ENCODE data around the gene HEG1.
"Not testable (repeated sequence)": the region's sequence is repeated elsewhere in the genome, so short reads cannot be mapped to it uniquely, and the experiment has no call there.

Gene HEG1

DNA sequence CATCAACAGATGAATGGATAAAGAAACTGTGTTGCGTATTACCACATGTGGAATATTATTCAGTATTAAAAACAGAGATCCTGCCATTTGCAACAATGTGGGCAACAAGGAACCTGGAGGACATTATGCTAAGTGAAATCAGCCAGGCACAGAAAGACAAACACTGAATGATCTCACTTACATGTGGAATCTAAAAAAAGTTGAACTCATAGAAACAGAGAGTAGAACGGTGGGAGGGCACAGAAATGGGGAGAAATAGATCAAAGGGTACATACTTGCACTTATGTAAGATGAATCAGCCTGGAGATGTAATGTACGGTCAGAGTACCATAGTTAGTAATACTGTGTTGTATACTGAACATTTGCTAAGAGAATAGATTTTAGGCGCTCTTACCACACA is 91.4 kb downstream of the HEG1 start:
- H3K4me3 ChIP-seq (ENCODE audit: low read depth, low read length) = no peak overlapping the region

- H3K4me3 ChIP-seq (ENCODE audit: low read depth, low read length) = no peak overlapping the region
Measured at GRCh38 chr3:124963755-124964154, 92.0 kb downstream of the HEG1 start.

DNA sequence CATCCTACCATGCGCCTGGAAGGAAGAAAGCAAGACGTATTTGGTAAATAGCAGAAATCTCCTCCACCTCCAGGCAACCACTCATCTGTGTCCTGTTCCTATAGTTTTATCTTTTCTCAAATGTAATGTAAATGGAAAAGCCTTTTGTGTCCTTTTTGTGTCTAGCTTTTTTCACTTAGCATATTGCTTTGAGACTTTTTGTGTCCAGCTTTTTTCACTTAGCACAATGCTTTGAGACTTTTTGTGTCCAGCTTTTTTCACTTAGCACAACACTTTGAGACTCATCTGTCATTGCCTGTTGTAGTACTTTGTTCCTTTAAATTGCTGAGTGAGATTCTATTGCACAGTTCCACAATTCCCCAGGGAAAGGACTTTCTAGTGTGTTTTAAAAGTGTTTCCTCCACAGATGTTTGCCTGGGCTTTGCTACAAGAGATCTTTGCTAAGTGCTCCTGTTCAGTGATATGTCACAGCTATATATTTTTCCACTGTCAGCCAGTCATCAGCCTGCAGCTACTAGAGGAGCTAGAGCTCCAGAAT is 93.3 kb downstream of the HEG1 start:
- H3K4me3 ChIP-seq (ENCODE audit: low read depth, low read length) = no peak overlapping the region

GRCh38 chr3:124960698-124961097 is 95.1 kb downstream of the HEG1 start:
- no peak overlapping the region for H3K4me3 ChIP-seq (ENCODE audit: low read depth, low read length)

- no peak overlapping the region for H3K4me3 ChIP-seq (ENCODE audit: low read depth, low read length)
Measured at GRCh38 chr3:124960105-124960504, 95.7 kb downstream of the HEG1 start.

- H3K4me3 ChIP-seq (ENCODE audit: low read depth, low read length) = not testable (repeated sequence)
Measured at GRCh38 chr3:124957951-124958350, 97.8 kb downstream of the HEG1 start.

GRCh38 chr3:124952282-124952855 is 103.4 kb downstream of the HEG1 start:
- no peak overlapping the region for H3K4me3 ChIP-seq (ENCODE audit: low read depth, low read length)

GRCh38 chr3:124951511-124952281 is 104.1 kb downstream of the HEG1 start:
- H3K4me3 ChIP-seq (ENCODE audit: low read depth, low read length) = no peak overlapping the region

- no peak overlapping the region for H3K4me3 ChIP-seq (ENCODE audit: low read depth, low read length)
Measured at GRCh38 chr3:124950026-124950425, 105.8 kb downstream of the HEG1 start.

DNA sequence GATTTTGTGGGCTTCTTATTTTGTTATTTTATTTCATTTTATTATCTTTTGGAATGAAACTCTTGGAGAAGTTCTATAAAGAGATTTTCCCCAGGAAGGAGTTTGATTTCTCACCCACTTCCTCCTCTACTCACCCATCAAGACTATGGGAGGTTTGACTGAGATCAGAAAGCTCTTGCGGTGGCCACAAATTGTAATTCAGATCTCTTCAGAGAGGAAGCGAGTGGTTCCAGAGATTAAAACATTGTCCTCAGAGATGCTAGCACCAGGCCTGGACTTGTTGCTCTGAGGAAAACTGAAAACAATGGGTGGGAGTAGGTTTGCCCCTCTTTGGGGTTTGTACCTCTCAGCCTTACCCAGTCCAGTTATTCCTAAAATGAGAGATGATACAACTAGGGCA is 113.2 kb downstream of the HEG1 start:
- H3K4me3 ChIP-seq (ENCODE audit: low read depth, low read length) = no peak overlapping the region

GRCh38 chr3:124941771-124942170 is 114.0 kb downstream of the HEG1 start:
- H3K4me3 ChIP-seq (ENCODE audit: low read depth, low read length) = no peak overlapping the region

DNA sequence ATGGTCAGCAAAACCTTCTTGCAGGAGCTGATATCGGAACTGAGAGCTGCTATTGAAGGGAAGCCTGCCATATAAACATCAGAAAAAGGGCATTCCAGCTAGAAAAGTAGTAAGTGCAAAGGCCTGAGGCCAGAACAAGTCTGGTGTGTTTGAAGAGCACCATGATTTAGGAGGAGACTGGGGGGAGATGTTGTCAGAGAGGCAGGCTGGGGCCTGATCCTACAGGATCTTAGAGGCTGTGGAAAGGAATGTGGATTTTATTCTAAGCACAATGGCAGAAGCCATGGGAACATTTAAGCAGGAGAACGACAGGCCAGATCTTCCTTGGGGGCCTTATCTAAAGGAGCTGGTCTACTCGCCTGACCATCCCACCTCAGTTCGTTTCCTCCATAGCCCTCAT is 116.1 kb downstream of the HEG1 start:
- H3K4me3 ChIP-seq (ENCODE audit: low read depth, low read length) = no peak overlapping the region

DNA sequence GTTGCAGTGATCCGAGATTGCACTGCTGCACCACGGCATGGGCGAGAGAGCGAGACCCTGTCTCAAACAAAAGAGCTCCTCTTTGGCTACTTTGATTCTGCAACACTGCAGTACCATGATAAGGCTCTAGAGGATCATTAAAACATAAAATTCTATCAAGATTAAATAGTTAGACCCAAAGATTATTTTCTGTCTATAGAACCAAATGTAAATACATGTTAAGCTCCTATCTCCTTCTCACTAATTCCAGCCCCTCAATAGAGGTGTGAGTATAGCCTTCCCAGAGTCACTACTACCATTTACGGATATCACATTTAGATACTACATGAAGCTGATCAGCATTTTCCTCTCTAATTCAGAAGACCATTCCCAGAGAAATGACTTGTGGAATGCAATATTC is 116.9 kb downstream of the HEG1 start:
- no peak overlapping the region for H3K4me3 ChIP-seq (ENCODE audit: low read depth, low read length)

DNA sequence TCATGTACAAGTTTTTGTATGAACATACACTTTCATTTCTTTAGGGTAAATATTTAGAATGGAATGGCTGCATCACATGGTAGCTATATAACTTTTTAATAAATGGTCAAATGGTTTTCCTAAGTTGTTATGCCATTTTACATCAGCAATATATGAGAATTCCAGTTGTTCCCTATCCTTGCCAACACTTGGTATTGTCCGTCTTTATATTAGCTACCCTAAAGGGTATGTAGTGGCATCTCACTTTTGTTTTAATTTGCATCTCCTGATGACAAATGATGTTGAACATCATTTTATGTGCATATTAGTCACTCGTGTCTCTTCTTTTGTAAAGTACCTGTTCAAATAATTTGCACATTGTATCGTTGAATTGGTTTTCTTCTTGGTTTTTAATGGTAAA is 118.7 kb downstream of the HEG1 start:
- no peak overlapping the region for H3K4me3 ChIP-seq (ENCODE audit: low read depth, low read length)

GRCh38 chr3:124935794-124936542 is 119.8 kb downstream of the HEG1 start:
- no peak overlapping the region for H3K4me3 ChIP-seq (ENCODE audit: low read depth, low read length)

- no peak overlapping the region for H3K4me3 ChIP-seq (ENCODE audit: low read depth, low read length)
Measured at GRCh38 chr3:124935264-124935663, 120.5 kb downstream of the HEG1 start.

- no peak within 1 kb of the TSS for H3K4me3 ChIP-seq (ENCODE audit: low read depth, low read length)
Measured at GRCh38 chr3:124934577-124934976, 121.2 kb downstream of the HEG1 start, which contains the start of gene MUC13. Gene MUC13, minus strand, starts transcription at chr3:124934751. Its CDS starts 39 bp downstream, at chr3:124934712.

- no peak overlapping the region for H3K4me3 ChIP-seq (ENCODE audit: low read depth, low read length)
Measured at GRCh38 chr3:124928333-124929202, 127.2 kb downstream of the HEG1 start.

DNA sequence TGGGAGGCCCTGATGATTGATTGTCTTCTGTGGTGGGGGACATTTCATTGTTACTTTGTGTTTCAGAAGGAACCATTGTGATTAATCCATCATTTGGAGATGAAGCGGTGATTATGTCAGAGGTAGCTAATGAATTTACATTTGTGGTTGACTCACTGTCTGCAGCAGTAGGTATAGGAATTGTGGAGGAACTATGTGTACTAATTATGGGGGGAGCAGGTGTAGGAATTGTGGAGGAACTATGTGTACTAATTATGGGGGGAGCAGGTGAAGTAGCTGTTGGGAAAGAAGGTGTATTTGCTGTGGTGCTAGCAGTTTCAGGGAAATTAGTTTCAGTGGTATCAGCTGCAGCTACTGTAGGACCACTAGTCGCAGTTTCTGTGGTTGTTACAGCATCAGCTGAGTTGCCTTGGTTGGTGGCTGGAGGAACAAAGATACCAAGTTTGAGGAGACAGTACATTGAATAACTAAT is 128.2 kb downstream of the HEG1 start:
- no peak overlapping the region for H3K4me3 ChIP-seq (ENCODE audit: low read depth, low read length)

DNA sequence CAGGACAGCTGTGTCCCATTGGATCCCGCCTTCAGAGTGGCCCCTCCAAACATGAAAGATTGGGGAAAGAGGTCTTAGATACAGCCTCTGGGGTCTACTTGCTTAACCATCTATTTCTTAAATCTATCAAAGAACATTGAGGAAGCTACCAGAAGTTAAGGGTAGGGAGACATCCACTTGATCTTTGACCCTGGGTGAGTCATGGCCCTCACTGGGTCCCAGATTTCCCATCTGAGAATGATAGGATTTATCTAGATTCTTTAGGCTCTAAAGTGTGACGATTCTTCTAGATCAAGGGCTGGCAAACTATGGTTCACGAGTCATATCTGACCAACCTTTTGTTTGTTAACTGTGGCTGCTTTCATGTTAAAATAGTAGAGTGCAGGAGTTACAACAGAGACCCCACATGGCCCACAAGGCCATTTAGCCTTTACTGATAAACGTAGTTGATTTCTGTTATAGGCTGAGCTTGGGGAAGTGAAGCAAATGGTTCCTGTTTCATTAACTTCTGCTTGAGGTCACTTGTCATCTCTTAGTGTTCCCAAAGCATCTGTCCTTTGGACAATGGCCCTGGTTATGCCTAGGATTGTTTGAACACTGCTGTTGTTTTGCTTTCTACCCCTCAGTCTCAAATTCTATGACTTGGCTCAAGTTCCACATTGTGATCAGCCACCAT is 129.2 kb downstream of the HEG1 start:
- no peak overlapping the region for H3K4me3 ChIP-seq (ENCODE audit: low read depth, low read length)
